GM18505 (cell line): ENCODE measurements around the gene BMP2K.
"Not testable (repeated sequence)": the region's sequence is repeated elsewhere in the genome, so short reads cannot be mapped to it uniquely, and the experiment has no call there.

Experiments used
- ATAC-seq: cut with Tn5 transposase; IDR thresholded peaks from one replicate; pipeline ENCODE4 v1.9.1; 2021; ENCODE audit not compliant: unreplicated experiment
- POLR2A ChIP-seq: IDR thresholded peaks from 4 replicates; pipeline ENCODE4 v1.6.1; 2011; ENCODE audit warnings: borderline replicate concordance; ENCODE audit not compliant: insufficient read depth, insufficient read length; ENCODE audit errors: extremely low read depth

The BMP2K gene

GRCh38 chr4:78845472-78845871 is 69.3 kb downstream of the BMP2K start:
- peak; percentile 71 for ATAC-seq
- TF ChIP-seq POLR2A, result no peak

GRCh38 chr4:78846258-78846657 is 70.1 kb downstream of the BMP2K start:
- TF ChIP-seq POLR2A, result no peak
- no peak for ATAC-seq

GRCh38 chr4:78862314-78862737 is 86.2 kb downstream of the BMP2K start:
- no peak for ATAC-seq
- no peak for TF ChIP-seq POLR2A

- peak; percentile 47 for ATAC-seq
Measured at GRCh38 chr4:78863254-78863869, 87.2 kb downstream of the BMP2K start.

GRCh38 chr4:78863991-78864390 is 87.8 kb downstream of the BMP2K start:
- no peak for TF ChIP-seq POLR2A
- no peak for ATAC-seq

More at GRCh38 chr4:78863254-78863869, 87.2 kb downstream of the BMP2K start:
- TF ChIP-seq POLR2A, result no peak

GRCh38 chr4:78864405-78865024 is 88.4 kb downstream of the BMP2K start:
- no peak for TF ChIP-seq POLR2A
- peak; percentile 49 for ATAC-seq

- TF ChIP-seq POLR2A, result no peak
- ATAC-seq, result no peak
Measured at GRCh38 chr4:78865451-78865850, 89.3 kb downstream of the BMP2K start.

GRCh38 chr4:78868712-78869111 is 92.6 kb downstream of the BMP2K start:
- ATAC-seq, result not testable (repeated sequence)

GRCh38 chr4:78870056-78870455 is 93.9 kb downstream of the BMP2K start:
- no peak for TF ChIP-seq POLR2A
- ATAC-seq, result no peak

- no peak for TF ChIP-seq POLR2A
- ATAC-seq, result no peak
Measured at GRCh38 chr4:78876568-78877320, 100.6 kb downstream of the BMP2K start.

GRCh38 chr4:78878031-78878430 is 101.9 kb downstream of the BMP2K start:
- ATAC-seq, result no peak

GRCh38 chr4:78880874-78881492 is 104.8 kb downstream of the BMP2K start:
- no peak for ATAC-seq
- no peak for TF ChIP-seq POLR2A

More at GRCh38 chr4:78878031-78878430, 101.9 kb downstream of the BMP2K start:
- TF ChIP-seq POLR2A, result no peak

- no peak for TF ChIP-seq POLR2A
- ATAC-seq, result no peak
Measured at GRCh38 chr4:78885598-78885997, 109.4 kb downstream of the BMP2K start.
